ENCODE data around the gene SDC3.
"Not testable (repeated sequence)": the region's sequence is repeated elsewhere in the genome, so short reads cannot be mapped to it uniquely, and the experiment has no call there.

Gene SDC3, protein sequence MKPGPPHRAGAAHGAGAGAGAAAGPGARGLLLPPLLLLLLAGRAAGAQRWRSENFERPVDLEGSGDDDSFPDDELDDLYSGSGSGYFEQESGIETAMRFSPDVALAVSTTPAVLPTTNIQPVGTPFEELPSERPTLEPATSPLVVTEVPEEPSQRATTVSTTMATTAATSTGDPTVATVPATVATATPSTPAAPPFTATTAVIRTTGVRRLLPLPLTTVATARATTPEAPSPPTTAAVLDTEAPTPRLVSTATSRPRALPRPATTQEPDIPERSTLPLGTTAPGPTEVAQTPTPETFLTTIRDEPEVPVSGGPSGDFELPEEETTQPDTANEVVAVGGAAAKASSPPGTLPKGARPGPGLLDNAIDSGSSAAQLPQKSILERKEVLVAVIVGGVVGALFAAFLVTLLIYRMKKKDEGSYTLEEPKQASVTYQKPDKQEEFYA

DNA sequence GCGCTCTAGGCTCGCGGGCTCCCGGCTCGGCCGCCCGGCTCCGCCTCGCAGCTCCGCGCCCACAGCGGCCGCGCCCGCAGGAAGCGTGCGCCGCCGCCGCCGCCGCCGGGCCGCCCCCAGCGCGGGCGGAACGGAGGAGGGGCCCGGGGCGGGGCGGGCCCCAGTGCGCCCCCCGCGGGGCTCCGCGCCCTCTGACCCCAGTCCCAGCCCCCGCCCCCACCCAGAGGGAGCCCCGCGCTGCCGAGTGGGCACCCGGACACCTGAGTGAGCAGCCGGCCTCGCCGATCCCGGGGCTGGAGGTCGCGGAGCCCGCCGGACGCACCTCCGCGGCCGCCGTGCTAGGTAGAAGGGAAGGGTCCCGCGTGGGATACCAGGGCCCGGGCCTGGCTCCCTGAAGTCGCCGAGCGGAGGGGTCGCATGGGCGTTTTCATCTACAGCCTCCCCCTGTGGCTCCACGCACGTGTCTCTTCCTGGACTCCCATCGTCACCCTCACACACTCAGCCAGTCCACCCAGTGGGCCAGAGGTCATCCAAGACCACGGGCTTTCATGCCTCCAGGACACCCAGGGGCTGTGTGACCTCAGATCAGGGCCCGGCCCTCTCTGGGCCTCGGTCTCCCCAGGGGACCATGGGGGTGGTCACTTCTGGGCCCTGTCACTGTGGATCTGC is at the start of gene SDC3:
Gene SDC3, minus strand, starts transcription at position 63 of the 669 bp plus-strand sequence. CDS start 172 bp downstream, outside the sequence.
- DNase-seq (ENCODE audit: low spot score) = no peak

DNA sequence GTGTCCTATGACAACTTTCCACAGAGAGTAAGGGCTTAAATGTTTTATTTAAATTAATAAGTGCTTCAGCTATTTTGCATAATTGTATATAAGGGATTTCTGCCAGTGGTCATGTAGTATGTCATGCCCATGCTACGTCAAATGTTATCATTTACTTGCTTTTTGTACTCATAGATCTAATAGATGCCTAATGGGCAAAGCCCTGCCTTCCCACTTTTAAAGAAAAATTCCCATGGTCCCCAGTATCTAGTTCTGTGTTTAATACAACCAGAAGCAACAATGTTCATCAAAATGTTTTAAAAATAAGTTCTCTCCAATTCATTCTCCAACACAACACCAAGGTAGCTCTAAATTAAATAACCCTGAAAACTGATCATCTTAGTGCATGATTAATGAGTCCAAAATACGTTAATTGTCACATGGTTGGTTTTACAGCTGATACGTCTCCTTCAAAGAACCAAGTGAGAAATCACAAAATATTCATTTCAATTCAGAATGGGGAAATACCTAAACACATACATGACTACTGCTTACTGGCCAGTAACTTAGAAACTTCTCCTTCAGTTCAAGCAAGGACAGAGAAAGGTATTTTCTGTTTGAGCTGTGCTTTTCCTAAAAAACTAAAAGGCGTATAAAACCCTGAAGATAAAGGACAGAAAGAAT is 49.1 kb upstream of the SDC3 start:
- no peak for DNase-seq (ENCODE audit: low spot score)

- no peak for DNase-seq (ENCODE audit: low spot score)
Measured at GRCh38 chr1:30955448-30956015, 47.0 kb upstream of the SDC3 start.

- DNase-seq (ENCODE audit: low spot score) = no peak
Measured at GRCh38 chr1:30953685-30954084, 45.1 kb upstream of the SDC3 start.

- no peak for DNase-seq (ENCODE audit: low spot score)
Measured at GRCh38 chr1:30952098-30952497, 43.5 kb upstream of the SDC3 start.

DNA sequence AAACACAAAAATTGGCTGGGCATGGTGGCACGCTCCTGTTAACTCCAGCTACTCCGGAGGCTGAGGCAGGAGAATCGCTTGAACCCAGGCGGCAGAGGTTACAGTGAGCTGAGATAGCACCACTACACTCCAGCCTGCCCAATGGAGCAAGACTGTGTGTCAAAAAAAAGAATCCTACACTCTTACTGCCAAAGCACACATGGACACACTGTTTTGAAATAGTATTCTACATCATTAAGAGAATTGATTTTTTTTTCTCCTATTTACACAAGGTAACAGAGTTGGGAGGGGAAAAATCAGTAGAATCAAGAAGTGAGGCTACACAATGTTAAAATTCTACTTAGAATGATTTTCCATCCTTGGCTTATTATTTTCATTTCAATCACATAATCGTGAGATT is 42.1 kb upstream of the SDC3 start:
- no peak for DNase-seq (ENCODE audit: low spot score)

DNA sequence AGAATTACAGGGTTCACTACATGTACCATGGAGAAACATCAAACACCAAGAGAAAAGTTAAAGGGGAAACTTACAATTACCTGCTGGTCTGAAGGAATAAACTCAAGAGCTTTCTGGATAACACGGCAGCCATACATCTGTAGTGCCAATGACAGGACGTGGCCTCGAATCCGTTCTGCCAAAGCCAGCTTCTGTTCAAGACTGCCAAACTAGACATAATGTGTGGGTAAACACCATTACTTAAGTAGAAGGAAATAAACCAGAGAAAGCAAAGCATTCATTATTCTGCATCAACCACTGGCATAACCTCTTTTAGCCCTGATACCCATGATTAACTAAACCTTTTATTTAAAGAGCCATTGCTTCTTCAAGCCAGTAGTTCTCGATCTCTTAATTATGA is 41.5 kb upstream of the SDC3 start:
- no peak for DNase-seq (ENCODE audit: low spot score)

DNA sequence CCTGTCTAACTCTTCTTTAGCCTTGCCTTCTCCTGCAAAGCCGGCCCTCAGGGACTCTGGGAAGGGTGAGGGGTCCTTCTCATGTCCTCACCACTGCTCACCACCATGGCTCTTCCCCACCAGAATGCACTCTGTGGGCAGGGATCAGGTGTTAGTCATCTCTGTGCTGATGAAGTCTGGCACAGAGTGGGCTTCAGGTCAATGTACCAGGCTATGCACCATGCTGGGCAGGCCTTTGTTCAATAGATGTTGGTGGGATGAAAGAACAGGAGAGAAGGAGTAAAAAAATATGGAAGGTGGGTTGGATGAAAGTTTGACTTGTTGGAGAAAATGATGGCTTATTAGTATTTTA is 40.9 kb upstream of the SDC3 start:
- DNase-seq (ENCODE audit: low spot score) = not testable (repeated sequence)

- DNase-seq (ENCODE audit: low spot score) = not testable (repeated sequence)
Measured at GRCh38 chr1:30948813-30949486, 40.4 kb upstream of the SDC3 start.

DNA sequence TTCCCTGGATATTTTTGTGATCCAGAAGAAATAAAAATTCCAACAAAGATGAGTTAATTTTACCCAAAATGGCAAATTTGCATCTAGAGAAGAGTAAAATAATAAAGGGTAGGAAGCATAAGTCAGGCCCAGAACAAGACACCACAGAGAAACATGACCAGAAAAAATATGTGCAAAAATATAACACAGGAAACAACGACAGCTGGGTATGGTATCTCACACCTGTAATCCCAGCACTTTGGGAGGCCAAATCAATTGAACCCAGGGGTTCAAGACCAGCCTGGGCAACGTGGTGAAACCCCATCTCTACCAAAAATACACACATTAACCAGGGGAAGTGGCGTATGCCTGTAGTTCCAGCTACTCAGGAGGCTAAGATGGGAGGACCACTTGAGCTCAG is 39.7 kb upstream of the SDC3 start:
- no peak for DNase-seq (ENCODE audit: low spot score)

- DNase-seq (ENCODE audit: low spot score) = no peak
Measured at GRCh38 chr1:30947212-30947611, 38.7 kb upstream of the SDC3 start.

GRCh38 chr1:30942326-30942963 is 33.9 kb upstream of the SDC3 start:
- peak; percentile 44 for DNase-seq (ENCODE audit: low spot score)

DNA sequence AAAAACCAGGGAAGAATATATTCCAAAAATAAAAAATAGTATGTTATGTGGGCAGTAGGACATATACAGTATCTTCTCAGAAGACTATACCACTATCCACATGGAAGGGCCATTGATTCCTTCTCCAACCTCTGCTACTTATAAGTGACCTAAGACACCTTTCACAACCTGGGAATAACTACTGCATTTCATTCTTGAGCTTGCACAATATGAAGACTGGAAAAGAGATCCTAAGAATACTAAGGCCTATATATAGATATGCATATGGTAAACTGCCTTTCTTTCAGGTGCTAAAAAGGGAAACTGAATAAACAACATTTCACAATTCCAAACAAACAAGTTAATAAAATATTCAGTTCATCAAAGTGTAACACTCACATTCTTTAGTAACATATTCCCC is 32.0 kb upstream of the SDC3 start:
- DNase-seq (ENCODE audit: low spot score) = no peak

- no peak for DNase-seq (ENCODE audit: low spot score)
Measured at GRCh38 chr1:30936541-30937171, 28.1 kb upstream of the SDC3 start.

GRCh38 chr1:30935758-30936157 is 27.2 kb upstream of the SDC3 start:
- not testable (repeated sequence) for DNase-seq (ENCODE audit: low spot score)

GRCh38 chr1:30934613-30935012 is 26.1 kb upstream of the SDC3 start:
- no peak for DNase-seq (ENCODE audit: low spot score)

DNA sequence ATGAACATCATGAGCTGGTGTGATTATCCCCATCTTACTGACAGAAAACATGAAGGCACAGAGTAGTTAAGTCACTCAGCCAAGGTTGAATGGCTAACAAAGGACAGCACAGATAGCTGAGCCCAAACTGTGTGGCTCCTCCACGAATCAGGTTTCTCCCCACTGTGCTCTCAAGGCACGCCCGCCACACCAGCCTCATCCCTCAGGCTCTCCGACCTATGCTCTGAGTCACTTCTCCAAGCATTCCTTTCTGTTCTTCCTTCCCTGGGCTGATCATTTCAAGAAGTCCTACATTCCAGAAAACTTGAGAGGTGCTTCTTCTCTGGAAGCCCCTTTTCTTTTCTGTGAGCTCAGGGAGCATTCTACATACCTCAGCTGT is 25.3 kb upstream of the SDC3 start:
- no peak for DNase-seq (ENCODE audit: low spot score)

- DNase-seq (ENCODE audit: low spot score) = no peak
Measured at GRCh38 chr1:30930631-30931173, 22.1 kb upstream of the SDC3 start.

DNA sequence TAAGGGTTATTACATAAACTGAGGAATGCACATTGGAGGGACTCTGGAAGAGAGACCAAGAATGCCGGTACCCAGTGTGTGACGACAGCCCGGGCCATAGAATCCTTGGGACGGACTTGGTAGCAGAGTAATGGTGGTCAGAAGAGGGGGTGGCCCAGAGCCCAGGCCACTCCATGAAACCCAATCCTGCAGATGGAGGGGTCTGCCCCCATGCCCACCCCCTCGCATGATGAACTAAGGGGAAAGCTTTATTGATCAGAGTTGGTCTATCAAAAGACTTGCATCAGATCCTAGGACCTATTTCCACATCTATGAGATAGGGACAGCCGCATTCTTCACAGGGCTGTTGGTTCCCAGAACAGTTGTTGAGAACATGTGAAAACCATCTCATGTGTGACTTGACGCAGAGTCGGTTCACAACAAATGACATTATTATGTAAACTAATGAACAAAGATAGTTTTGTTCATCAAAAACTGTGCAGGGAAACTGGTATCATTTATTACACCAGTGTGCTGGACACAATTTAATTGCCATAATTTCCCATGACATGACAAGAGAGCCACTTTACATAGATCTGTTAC is 21.5 kb upstream of the SDC3 start:
- DNase-seq (ENCODE audit: low spot score) = no peak

DNA sequence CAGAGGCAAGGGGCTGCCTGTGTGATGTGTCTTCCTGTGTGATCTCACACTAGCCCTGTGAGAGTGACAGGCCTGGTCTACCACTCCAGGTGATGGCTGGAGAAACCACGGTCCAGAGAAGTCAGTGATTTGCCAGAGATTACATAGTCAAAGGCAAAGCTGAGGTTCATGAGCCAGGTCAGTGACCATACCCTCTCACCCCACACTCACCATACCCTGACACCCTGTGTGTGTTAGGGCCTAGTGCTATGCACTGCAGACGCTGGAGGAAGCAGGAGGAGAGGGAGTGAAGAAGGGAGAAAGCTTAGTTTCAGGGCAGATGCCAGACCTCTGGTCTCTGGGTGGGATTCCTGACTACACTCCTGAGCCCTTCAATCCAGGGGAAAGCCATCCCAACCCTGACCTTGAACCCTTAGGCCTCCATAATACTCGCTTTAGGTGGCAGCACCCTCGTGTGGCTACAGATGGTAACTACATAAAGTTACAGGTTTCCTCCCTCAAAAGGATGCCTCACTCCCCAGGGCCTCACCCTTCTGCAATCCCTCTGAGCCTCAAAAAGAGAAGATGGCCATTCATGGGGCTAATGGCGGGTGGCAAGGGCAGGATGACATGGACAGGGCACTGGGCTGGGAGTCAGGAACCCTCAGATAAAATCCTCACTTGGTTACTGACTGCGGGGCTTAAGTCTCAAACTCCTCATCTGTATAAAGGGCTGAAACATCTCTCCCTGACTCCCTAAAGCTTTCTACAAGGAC is 20.8 kb upstream of the SDC3 start:
- peak; percentile 58 for DNase-seq (ENCODE audit: low spot score)
